Stimulated activated CD4-positive, alpha-beta T cell treated with anti-CD3 and anti-CD28 coated beads, Interleukin-4, amount 100 ng/mL, for 48 hours (primary cell): ENCODE measurements around the gene MUC15.

Source experiments
- DNase-seq, 2 donors: peaks; one replicate each; pipeline ENCODE4 v3.0.0-alpha.2; 2020; ENCODE audit warnings: low read depth in 2 of 2

Gene MUC15

GRCh38 chr11:26573896-26574295, 1.8 kb upstream of the MUC15 start:
- DNase-seq: no peak

- no peak for DNase-seq
These were observed 823 bp upstream of the MUC15 start for GRCh38 chr11:26572770-26573402.

GRCh38 chr11:26569646-26570045, 2.4 kb downstream of the MUC15 start:
- DNase-seq: no peak

- DNase-seq: no peak
These were observed 13.9 kb downstream of the MUC15 start for GRCh38 chr11:26558190-26558589.

- no peak for DNase-seq
These were observed 14.4 kb downstream of the MUC15 start for GRCh38 chr11:26557666-26558065.

GRCh38 chr11:26556582-26556981, 15.5 kb downstream of the MUC15 start:
- no peak for DNase-seq

- DNase-seq: no peak
These were observed 17.6 kb downstream of the MUC15 start for GRCh38 chr11:26554455-26554854.

- DNase-seq: no peak
These were observed 18.9 kb downstream of the MUC15 start for GRCh38 chr11:26553182-26553581.

- no peak for DNase-seq
These were observed 20.8 kb downstream of the MUC15 start for GRCh38 chr11:26551186-26551801.

- DNase-seq: no peak
These were observed 22.0 kb downstream of the MUC15 start for GRCh38 chr11:26550022-26550421.

- no peak for DNase-seq
These were observed 22.9 kb downstream of the MUC15 start for GRCh38 chr11:26549176-26549575.

- no peak for DNase-seq
These were observed 30.2 kb downstream of the MUC15 start for GRCh38 chr11:26541870-26542269.

GRCh38 chr11:26539517-26539916, 32.5 kb downstream of the MUC15 start:
- DNase-seq: no peak

- no peak for DNase-seq
These were observed 34.7 kb downstream of the MUC15 start for GRCh38 chr11:26537341-26537740.

- no peak for DNase-seq
These were observed 44.4 kb downstream of the MUC15 start for GRCh38 chr11:26527685-26528084.

GRCh38 chr11:26522912-26523610, 49.0 kb downstream of the MUC15 start:
- no peak for DNase-seq

- DNase-seq: no peak
These were observed 52.6 kb downstream of the MUC15 start for GRCh38 chr11:26519469-26519868.

- DNase-seq: no peak
These were observed 59.9 kb downstream of the MUC15 start for GRCh38 chr11:26512196-26512595.

- no peak for DNase-seq
These were observed 61.3 kb downstream of the MUC15 start for GRCh38 chr11:26510756-26511155.

- DNase-seq: no peak
These were observed 61.9 kb downstream of the MUC15 start for GRCh38 chr11:26510164-26510563.
